ENCODE results near the gene SCAMP3. TPM values are rescaled to one million over a fixed set of nuclear protein-coding genes. Genes with fewer than 3 reads are reported as not detected.

SCAMP3 gene
- total and polyA plus RNA-seq, 5 donors from 2014 or later = 57.3 to 150 (median 133) TPM

- no peak for ATAC-seq (ENCODE audit: low read depth in 2 of 2)
- Histone ChIP-seq H3K36me3 (ENCODE audit: control insufficient read depth, insufficient read depth, low read length) (peaks cover 52% of the 10 kb centered on the region), H3K9me3 (ENCODE audit: control insufficient read depth in 2 of 2, low read length in 2 of 2) (no peaks in the 10 kb centered on the region), H3K4me3 (ENCODE audit: low read depth, low read length) (peak overlapping the region; percentile 84), H3K4me1 (ENCODE audit: control insufficient read depth, insufficient read depth, low read length, poor library complexity, severe bottlenecking) (peaks cover 24% of the 10 kb centered on the region), H3K27me3 (ENCODE audit: control insufficient read depth, insufficient read depth, low read length) (no peaks in the 10 kb centered on the region), H3K27ac (ENCODE audit: insufficient read depth, low read length, poor library complexity, severe bottlenecking) (peak overlapping the region; percentile 81)
- no peaks in the 10 kb centered on the region for H3K27me3 Mint-ChIP-seq
- peaks cover 51% of the 10 kb centered on the region for H3K36me3 Mint-ChIP-seq
- H3K27ac Mint-ChIP-seq = peak overlapping the region; percentile 97 to 99 (median 99)
- H3K4me1 Mint-ChIP-seq = peaks cover 11 to 47% (median 29%) of the 10 kb centered on the region in 4 donors
- DNase-seq = peak in 1 of 3 donors; percentile 62
- H3K9me3 Mint-ChIP-seq = no peaks in the 10 kb centered on the region
- H3K4me3 Mint-ChIP-seq = peak overlapping the region; percentile 99 to 100 (median 100)
These were observed 688 bp downstream of the SCAMP3 start for GRCh38 chr1:155261493-155261851.

- DNase-seq (no peak), ATAC-seq (ENCODE audit: low read depth in 2 of 2) (no peak)
- Histone ChIP-seq H3K27me3 (ENCODE audit: control insufficient read depth, insufficient read depth, low read length) (no peaks in the 10 kb centered on the region), H3K4me3 (ENCODE audit: low read depth, low read length) (no peak overlapping the region), H3K36me3 (ENCODE audit: control insufficient read depth, insufficient read depth, low read length) (peaks cover 41% of the 10 kb centered on the region), H3K27ac (ENCODE audit: insufficient read depth, low read length, poor library complexity, severe bottlenecking) (no peak overlapping the region), H3K9me3 (ENCODE audit: control insufficient read depth in 2 of 2, low read length in 2 of 2) (no peaks in the 10 kb centered on the region), H3K4me1 (ENCODE audit: control insufficient read depth, insufficient read depth, low read length, poor library complexity, severe bottlenecking) (peaks cover 31% of the 10 kb centered on the region)
- Mint-ChIP-seq H3K4me3 (peak overlapping the region; percentile 99 to 100 (median 100)), H3K9me3 (no peaks in the 10 kb centered on the region), H3K36me3 (peaks cover 45% of the 10 kb centered on the region), H3K27ac (peak overlapping the region in 2 of 3 donors; percentile 62 to 76), H3K27me3 (no peaks in the 10 kb centered on the region), H3K4me1 (peaks cover 11 to 58% (median 31%) of the 10 kb centered on the region in 4 donors)
These were observed 1.9 kb downstream of the SCAMP3 start for GRCh38 chr1:155260276-155260675.

- Mint-ChIP-seq H3K36me3 (peaks cover 22% of the 10 kb centered on the region), H3K4me1 (peaks cover 2 to 55% (median 26%) of the 10 kb centered on the region in 4 donors), H3K27me3 (no peaks in the 10 kb centered on the region), H3K9me3 (no peaks in the 10 kb centered on the region), H3K4me3 (peak overlapping the region; percentile 81 to 93 (median 88)), H3K27ac (peak overlapping the region in 1 of 3 donors; percentile 48)
- no peak for ATAC-seq (ENCODE audit: low read depth in 2 of 2)
- Histone ChIP-seq H3K27ac (ENCODE audit: insufficient read depth, low read length, poor library complexity, severe bottlenecking) (peak overlapping the region; percentile 14), H3K9me3 (ENCODE audit: control insufficient read depth in 2 of 2, low read length in 2 of 2) (no peaks in the 10 kb centered on the region), H3K4me3 (ENCODE audit: low read depth, low read length) (no peak overlapping the region), H3K36me3 (ENCODE audit: control insufficient read depth, insufficient read depth, low read length) (peaks cover 26% of the 10 kb centered on the region), H3K4me1 (ENCODE audit: control insufficient read depth, insufficient read depth, low read length, poor library complexity, severe bottlenecking) (peaks cover 29% of the 10 kb centered on the region), H3K27me3 (ENCODE audit: control insufficient read depth, insufficient read depth, low read length) (no peaks in the 10 kb centered on the region)
- DNase-seq = no peak
These were observed 5.9 kb downstream of the SCAMP3 start for GRCh38 chr1:155256058-155256852.

- H3K4me3 ChIP-seq (ENCODE audit: low read depth, low read length) = no peak within 1 kb of the TSS
- no peaks in the 10 kb centered on the region for H3K9me3 ChIP-seq (ENCODE audit: control insufficient read depth in 2 of 2, low read length in 2 of 2)
- peaks cover 22% of the 10 kb centered on the region for H3K36me3 Mint-ChIP-seq
- H3K27me3 Mint-ChIP-seq = no peaks in the 10 kb centered on the region
- no peaks in the 10 kb centered on the region for H3K27me3 ChIP-seq (ENCODE audit: control insufficient read depth, insufficient read depth, low read length)
- H3K4me3 Mint-ChIP-seq = peak within 1 kb of the TSS; percentile 81 to 92 (median 83)
- H3K36me3 ChIP-seq (ENCODE audit: control insufficient read depth, insufficient read depth, low read length) = peaks cover 25% of the 10 kb centered on the region
- peak; percentile 46 to 53 for ATAC-seq (ENCODE audit: low read depth in 2 of 2)
- peak; percentile 67 to 79 (median 71) for DNase-seq
- H3K4me1 ChIP-seq (ENCODE audit: control insufficient read depth, insufficient read depth, low read length, poor library complexity, severe bottlenecking) = peaks cover 23% of the 10 kb centered on the region
- peaks cover 0 to 55% (median 26%) of the 10 kb centered on the region in 4 donors for H3K4me1 Mint-ChIP-seq
- peak within 1 kb of the TSS; percentile 14 for H3K27ac ChIP-seq (ENCODE audit: insufficient read depth, low read length, poor library complexity, severe bottlenecking)
- no peaks in the 10 kb centered on the region for H3K9me3 Mint-ChIP-seq
- H3K27ac Mint-ChIP-seq = peak within 1 kb of the TSS; percentile 15 to 90 (median 87)
These were observed 6.7 kb downstream of the SCAMP3 start, which contains the start of gene ENTREP3 for GRCh38 chr1:155255243-155256007. Gene ENTREP3, minus strand, starts transcription at chr1:155255483. Its CDS starts 606 bp downstream, at chr1:155254877.

GRCh38 chr1:155254714-155255242, 7.4 kb downstream of the SCAMP3 start:
- DNase-seq (no peak), ATAC-seq (ENCODE audit: low read depth in 2 of 2) (no peak)
- Histone ChIP-seq H3K4me3 (ENCODE audit: low read depth, low read length) (no peak overlapping the region), H3K27me3 (ENCODE audit: control insufficient read depth, insufficient read depth, low read length) (no peaks in the 10 kb centered on the region), H3K27ac (ENCODE audit: insufficient read depth, low read length, poor library complexity, severe bottlenecking) (no peak overlapping the region), H3K36me3 (ENCODE audit: control insufficient read depth, insufficient read depth, low read length) (peaks cover 21% of the 10 kb centered on the region), H3K9me3 (ENCODE audit: control insufficient read depth in 2 of 2, low read length in 2 of 2) (no peaks in the 10 kb centered on the region), H3K4me1 (ENCODE audit: control insufficient read depth, insufficient read depth, low read length, poor library complexity, severe bottlenecking) (peaks cover 25% of the 10 kb centered on the region)
- Mint-ChIP-seq H3K4me3 (peak overlapping the region in 3 of 4 donors; percentile 81 to 92 (median 85)), H3K27me3 (no peaks in the 10 kb centered on the region), H3K36me3 (peaks cover 19% of the 10 kb centered on the region), H3K4me1 (peaks cover 0 to 52% (median 22%) of the 10 kb centered on the region in 4 donors), H3K9me3 (no peaks in the 10 kb centered on the region), H3K27ac (no peak overlapping the region)

GRCh38 chr1:155254228-155254713, 7.9 kb downstream of the SCAMP3 start:
- H3K27ac ChIP-seq (ENCODE audit: insufficient read depth, low read length, poor library complexity, severe bottlenecking) = no peak overlapping the region
- DNase-seq (no peak), ATAC-seq (ENCODE audit: low read depth in 2 of 2) (no peak)
- Mint-ChIP-seq H3K27ac (peak overlapping the region; percentile 44 to 90 (median 87)), H3K36me3 (peaks cover 19% of the 10 kb centered on the region), H3K9me3 (no peaks in the 10 kb centered on the region), H3K4me1 (peaks cover 0 to 52% (median 22%) of the 10 kb centered on the region in 4 donors), H3K4me3 (peak overlapping the region; percentile 75 to 85 (median 78)), H3K27me3 (no peaks in the 10 kb centered on the region)
- peaks cover 17% of the 10 kb centered on the region for H3K36me3 ChIP-seq (ENCODE audit: control insufficient read depth, insufficient read depth, low read length)
- H3K4me3 ChIP-seq (ENCODE audit: low read depth, low read length) = no peak overlapping the region
- H3K9me3 ChIP-seq (ENCODE audit: control insufficient read depth in 2 of 2, low read length in 2 of 2) = no peaks in the 10 kb centered on the region
- peaks cover 25% of the 10 kb centered on the region for H3K4me1 ChIP-seq (ENCODE audit: control insufficient read depth, insufficient read depth, low read length, poor library complexity, severe bottlenecking)
- no peaks in the 10 kb centered on the region for H3K27me3 ChIP-seq (ENCODE audit: control insufficient read depth, insufficient read depth, low read length)

GRCh38 chr1:155253797-155254196, 8.4 kb downstream of the SCAMP3 start:
- Mint-ChIP-seq H3K4me1 (peaks cover 0 to 52% (median 22%) of the 10 kb centered on the region in 4 donors), H3K36me3 (peaks cover 19% of the 10 kb centered on the region), H3K27ac (peak overlapping the region in 1 of 3 donors; percentile 44), H3K4me3 (peak overlapping the region; percentile 75 to 94 (median 82)), H3K27me3 (no peaks in the 10 kb centered on the region), H3K9me3 (no peaks in the 10 kb centered on the region)
- Histone ChIP-seq H3K9me3 (ENCODE audit: control insufficient read depth in 2 of 2, low read length in 2 of 2) (no peaks in the 10 kb centered on the region), H3K27me3 (ENCODE audit: control insufficient read depth, insufficient read depth, low read length) (no peaks in the 10 kb centered on the region), H3K27ac (ENCODE audit: insufficient read depth, low read length, poor library complexity, severe bottlenecking) (no peak overlapping the region), H3K36me3 (ENCODE audit: control insufficient read depth, insufficient read depth, low read length) (peaks cover 15% of the 10 kb centered on the region), H3K4me1 (ENCODE audit: control insufficient read depth, insufficient read depth, low read length, poor library complexity, severe bottlenecking) (peaks cover 25% of the 10 kb centered on the region), H3K4me3 (ENCODE audit: low read depth, low read length) (no peak overlapping the region)
- ATAC-seq (ENCODE audit: low read depth in 2 of 2) (no peak), DNase-seq (no peak)
